C4-2B (cell line): ENCODE measurements around the gene METTL13.

Experiments used
- CTCF ChIP-seq: fragments of 450-650 bp; conservative IDR thresholded peaks from 2 replicates; pipeline ENCODE4 v1.5.1; 2017; ENCODE audit warnings: mild to moderate bottlenecking
- ZFX ChIP-seq: fragments of 450-650 bp; IDR thresholded peaks from 2 replicates; pipeline ENCODE4 v1.6.1; 2017

- TF ChIP-seq CTCF: no peak
- no peak for TF ChIP-seq ZFX
These were observed 16.9 kb downstream of the METTL13 start for GRCh38 chr1:171798311-171798710.
